WERI-Rb-1 (cell line): ENCODE results near the gene CTXND1.

Source experiments
- DNase-seq: peaks from one replicate; pipeline ENCODE4 v3.0.0-alpha.2; 2020
- H3K27ac ChIP-seq: fragments of 250-450 bp; sonication (Bioruptor Pico); 2 replicates; pipeline ENCODE4 v1.5.1; 2020; ENCODE audit warnings: mild to moderate bottlenecking, moderate library complexity
- H3K27me3 ChIP-seq: fragments of 250-450 bp; sonication (Bioruptor Pico); 2 replicates; pipeline ENCODE4 v1.5.1; 2021; ENCODE audit warnings: mild to moderate bottlenecking, low read depth, moderate library complexity; ENCODE audit not compliant: insufficient read depth, severe bottlenecking
- H3K36me3 ChIP-seq: fragments of 250-450 bp; sonication (Bioruptor Pico); 2 replicates; pipeline ENCODE4 v1.5.1; 2020; ENCODE audit warnings: mild to moderate bottlenecking, moderate library complexity
- H3K4me3 ChIP-seq: 2 replicates; pipeline ENCODE4 v1.5.1; 2011; ENCODE audit warnings: low read depth, mild to moderate bottlenecking, control low read depth, low read length
- H3K9me3 ChIP-seq: fragments of 250-450 bp; sonication (Bioruptor Pico); 2 replicates; pipeline ENCODE4 v1.5.1; 2021; ENCODE audit warnings: mild to moderate bottlenecking, moderate library complexity; ENCODE audit not compliant: severe bottlenecking
- TF ChIP-seq, protein P1 (sequence below): IDR thresholded peaks from 2 replicates; pipeline ENCODE4 v1.5.1; 2011; ENCODE audit warnings: low read depth, mild to moderate bottlenecking, control low read depth, inconsistent platforms, low read length

CTXND1 gene

GRCh38 chr15:80204231-80204630, 47.8 kb downstream of the CTXND1 start:
- no peaks in the 10 kb centered on the region for H3K27me3 ChIP-seq
- H3K36me3 ChIP-seq = no peaks in the 10 kb centered on the region
- no peak overlapping the region for H3K4me3 ChIP-seq
- TF ChIP-seq, protein P1, sequence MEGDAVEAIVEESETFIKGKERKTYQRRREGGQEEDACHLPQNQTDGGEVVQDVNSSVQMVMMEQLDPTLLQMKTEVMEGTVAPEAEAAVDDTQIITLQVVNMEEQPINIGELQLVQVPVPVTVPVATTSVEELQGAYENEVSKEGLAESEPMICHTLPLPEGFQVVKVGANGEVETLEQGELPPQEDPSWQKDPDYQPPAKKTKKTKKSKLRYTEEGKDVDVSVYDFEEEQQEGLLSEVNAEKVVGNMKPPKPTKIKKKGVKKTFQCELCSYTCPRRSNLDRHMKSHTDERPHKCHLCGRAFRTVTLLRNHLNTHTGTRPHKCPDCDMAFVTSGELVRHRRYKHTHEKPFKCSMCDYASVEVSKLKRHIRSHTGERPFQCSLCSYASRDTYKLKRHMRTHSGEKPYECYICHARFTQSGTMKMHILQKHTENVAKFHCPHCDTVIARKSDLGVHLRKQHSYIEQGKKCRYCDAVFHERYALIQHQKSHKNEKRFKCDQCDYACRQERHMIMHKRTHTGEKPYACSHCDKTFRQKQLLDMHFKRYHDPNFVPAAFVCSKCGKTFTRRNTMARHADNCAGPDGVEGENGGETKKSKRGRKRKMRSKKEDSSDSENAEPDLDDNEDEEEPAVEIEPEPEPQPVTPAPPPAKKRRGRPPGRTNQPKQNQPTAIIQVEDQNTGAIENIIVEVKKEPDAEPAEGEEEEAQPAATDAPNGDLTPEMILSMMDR = no peak
- DNase-seq = no peak
- no peak overlapping the region for H3K27ac ChIP-seq
- H3K9me3 ChIP-seq = no peaks in the 10 kb centered on the region

DNA sequence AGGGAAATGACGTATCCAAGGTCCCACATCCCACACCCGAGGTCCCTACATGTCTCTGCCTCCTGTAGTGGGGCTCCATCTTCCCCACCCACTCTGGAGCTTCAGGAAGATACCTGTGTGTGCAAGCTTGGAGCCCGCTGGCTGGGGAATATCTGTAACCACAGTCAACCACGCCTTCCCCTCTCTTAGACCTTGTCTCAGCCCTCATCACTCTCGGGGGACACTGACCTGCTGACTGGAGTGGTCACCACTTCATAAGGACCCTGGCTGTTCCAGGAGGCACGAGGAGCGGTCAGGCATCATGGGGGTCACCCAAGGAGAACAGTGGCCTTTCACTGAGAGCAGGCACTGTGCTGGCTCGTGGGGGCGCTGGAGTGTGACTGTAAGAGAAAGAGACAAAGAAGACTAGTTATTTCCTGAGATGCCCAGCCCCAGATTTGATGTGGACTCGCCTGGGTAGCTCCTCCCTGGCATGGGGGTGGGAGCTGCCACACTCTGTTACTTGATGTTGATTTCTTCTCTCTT, 48.6 kb downstream of the CTXND1 start:
- H3K4me3 ChIP-seq = no peak overlapping the region
- no peaks in the 10 kb centered on the region for H3K27me3 ChIP-seq
- no peak for DNase-seq

DNA sequence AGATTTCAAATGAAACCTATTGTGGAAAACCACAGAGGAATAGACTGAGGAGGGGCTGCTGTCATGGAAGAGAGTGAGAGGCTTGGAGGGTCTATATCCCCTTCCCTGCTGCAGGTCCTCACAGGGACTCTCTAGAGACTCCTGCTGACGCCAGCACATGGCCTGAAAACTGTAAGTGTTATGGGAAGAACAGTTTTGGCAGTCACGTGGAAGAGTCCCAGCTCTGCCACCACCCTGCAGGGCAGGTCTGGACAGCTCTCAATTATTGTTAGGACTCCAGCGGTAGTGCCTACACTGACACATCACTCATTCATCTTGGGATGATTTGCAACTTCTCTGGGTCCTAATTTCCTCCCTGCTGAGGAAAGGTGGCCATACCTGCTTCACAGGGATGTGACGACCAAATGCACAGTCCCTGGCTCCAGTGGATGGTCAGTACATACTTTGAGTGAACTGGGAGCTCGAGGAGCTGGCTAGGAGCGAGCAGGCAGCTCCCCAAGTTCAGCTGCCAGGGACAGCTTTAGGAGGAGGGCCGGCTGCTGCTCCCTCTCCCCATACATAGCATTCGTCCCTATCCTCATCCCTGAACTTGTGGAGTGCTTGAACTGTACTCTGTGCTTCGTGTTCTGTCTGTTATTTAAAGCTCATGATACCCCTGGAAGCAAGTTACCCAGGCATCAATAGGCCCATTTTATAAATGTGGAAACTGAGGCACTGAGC, 49.2 kb downstream of the CTXND1 start:
- Histone ChIP-seq H3K36me3 (no peaks in the 10 kb centered on the region), H3K9me3 (no peaks in the 10 kb centered on the region), H3K27me3 (no peaks in the 10 kb centered on the region), H3K27ac (no peak overlapping the region), H3K4me3 (no peak overlapping the region)
- TF ChIP-seq, protein P1 = no peak
- DNase-seq = no peak

More for the DNA sequence above, 48.6 kb downstream of the CTXND1 start:
- H3K9me3 ChIP-seq = no peaks in the 10 kb centered on the region
- no peak overlapping the region for H3K27ac ChIP-seq
- TF ChIP-seq, protein P1 = no peak
- no peaks in the 10 kb centered on the region for H3K36me3 ChIP-seq

DNA sequence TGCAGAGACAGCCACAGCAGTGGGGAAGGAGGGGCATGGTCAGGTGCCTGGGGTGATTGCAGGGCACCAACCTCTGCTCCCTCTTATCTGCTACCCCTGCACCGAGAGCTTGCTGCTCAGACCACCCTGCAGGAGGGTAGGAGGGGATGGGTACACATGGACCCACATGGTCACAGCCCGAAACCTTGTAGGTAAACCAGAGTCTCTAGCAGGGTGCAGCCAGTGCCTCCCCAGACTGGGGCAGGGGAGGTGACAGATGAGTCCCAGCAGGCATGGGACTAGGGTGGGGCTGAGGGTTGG, 50.0 kb downstream of the CTXND1 start:
- Histone ChIP-seq H3K4me3 (no peak overlapping the region), H3K9me3 (no peaks in the 10 kb centered on the region), H3K27me3 (no peaks in the 10 kb centered on the region), H3K27ac (no peak overlapping the region), H3K36me3 (no peaks in the 10 kb centered on the region)
- DNase-seq = no peak
- TF ChIP-seq, protein P1 = no peak

DNA sequence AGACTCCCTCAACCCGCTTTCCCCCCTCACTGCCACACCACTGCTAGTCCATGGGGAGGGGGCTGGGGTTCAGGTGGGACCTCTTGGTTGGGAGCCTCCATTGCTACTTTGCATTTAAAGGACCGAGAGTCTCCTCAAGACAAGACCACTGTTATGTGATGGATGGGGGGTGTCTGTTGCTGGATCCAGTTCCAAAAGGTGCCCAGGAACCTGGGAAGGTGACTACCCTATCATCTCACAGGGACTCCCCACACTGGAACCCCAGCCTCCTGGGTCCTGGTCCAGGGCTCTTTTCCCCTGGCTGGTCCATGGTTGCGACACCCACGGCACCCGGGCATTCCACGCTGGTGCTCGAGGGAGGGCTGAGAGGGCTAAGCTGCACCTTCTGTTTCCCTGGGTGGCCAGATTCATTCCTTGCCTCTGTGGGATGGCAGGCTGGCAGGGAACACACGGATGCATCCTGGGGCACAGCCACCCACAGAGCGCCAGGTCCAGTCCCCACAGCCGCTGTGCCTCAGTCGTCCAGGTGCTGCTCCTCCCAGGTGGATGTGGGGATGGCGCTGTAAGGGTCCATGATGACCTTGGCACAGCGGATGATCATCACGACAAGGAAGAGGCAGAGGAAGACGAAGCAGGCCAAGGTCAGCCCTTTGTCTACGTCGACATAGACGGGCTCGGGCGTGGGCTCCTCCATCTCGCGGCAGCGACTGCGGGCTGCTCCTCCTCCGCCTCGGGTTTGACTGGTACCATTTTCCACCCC, 50.6 kb downstream of the CTXND1 start:
- TF ChIP-seq, protein P1 = no peak

More for the DNA sequence above, 50.6 kb downstream of the CTXND1 start:
- no peaks in the 10 kb centered on the region for H3K9me3 ChIP-seq
- no peak overlapping the region for H3K27ac ChIP-seq
- DNase-seq = no peak
- H3K27me3 ChIP-seq = no peaks in the 10 kb centered on the region
- no peaks in the 10 kb centered on the region for H3K36me3 ChIP-seq
- no peak overlapping the region for H3K4me3 ChIP-seq
